C4-2B (cell line): ENCODE data around the gene CUL9.

Experiments
- H3K27ac ChIP-seq: fragments of 450-650 bp; 2 replicates; pipeline ENCODE4 v1.5.1; 2017
- CTCF ChIP-seq: fragments of 450-650 bp; conservative IDR thresholded peaks from 2 replicates; pipeline ENCODE4 v1.5.1; 2017; ENCODE audit warnings: mild to moderate bottlenecking
- ZFX ChIP-seq: fragments of 450-650 bp; IDR thresholded peaks from 2 replicates; pipeline ENCODE4 v1.6.1; 2017

CUL9 gene

GRCh38 chr6:43180985-43181384 is 1.0 kb upstream of the CUL9 start:
- TF ChIP-seq ZFX: no peak
- no peak for TF ChIP-seq CTCF
- H3K27ac ChIP-seq: peak overlapping the region; percentile 84

GRCh38 chr6:43181621-43181941 is 415 bp upstream of the CUL9 start:
- TF ChIP-seq ZFX: no peak
- no peak for TF ChIP-seq CTCF
- H3K27ac ChIP-seq: peak overlapping the region; percentile 84

GRCh38 chr6:43183441-43183840 is 1.4 kb downstream of the CUL9 start:
- no peak overlapping the region for H3K27ac ChIP-seq
- TF ChIP-seq CTCF (no peak), ZFX (no peak)

- no peak overlapping the region for H3K27ac ChIP-seq
- TF ChIP-seq ZFX (no peak), CTCF (no peak)
These were observed 2.4 kb downstream of the CUL9 start for GRCh38 chr6:43184268-43184985.

GRCh38 chr6:43185391-43185985 is 3.5 kb downstream of the CUL9 start:
- H3K27ac ChIP-seq: no peak overlapping the region
- TF ChIP-seq ZFX (no peak), CTCF (no peak)

- H3K27ac ChIP-seq: no peak overlapping the region
- TF ChIP-seq CTCF: no peak
- TF ChIP-seq ZFX: no peak
These were observed 4.0 kb downstream of the CUL9 start for GRCh38 chr6:43186019-43186418.

- TF ChIP-seq ZFX: no peak
- TF ChIP-seq CTCF: no peak
- no peak overlapping the region for H3K27ac ChIP-seq
These were observed 4.7 kb downstream of the CUL9 start for GRCh38 chr6:43186706-43187105.
